ENCODE measurements around the gene UHMK1.

GRCh38 chr1:162566870-162567269, 69.3 kb downstream of the UHMK1 start:
- TF ChIP-seq YY1 (IDR thresholded peaks at IDR 0.05; ENCODE audit: insufficient read depth, insufficient read length) (no peak), ZNF274 (IDR thresholded peaks at IDR 0.05; ENCODE audit: low read depth, low read length) (no peak), SUZ12 (IDR thresholded peaks at IDR 0.05; ENCODE audit: extremely low read depth, insufficient read depth, insufficient read length) (no peak)
